PC-3 (cell line): ENCODE data around the gene VPS52.

ENCODE experiments used
- EZH2 ChIP-seq: fragments of 300-600 bp; sonication (generic); IDR thresholded peaks from one replicate; pipeline ENCODE4 v1.6.1; 2017; ENCODE audit warnings: antibody characterized with exemption, mild to moderate bottlenecking, low read length; ENCODE audit not compliant: unreplicated experiment
- TF ChIP-seq, protein P1 (sequence below): fragments of 300-600 bp; sonication (generic); conservative IDR thresholded peaks from 2 replicates; pipeline ENCODE4 v1.5.1; 2017; ENCODE audit warnings: antibody characterized with exemption, low read depth, mild to moderate bottlenecking, low read length

DNA sequence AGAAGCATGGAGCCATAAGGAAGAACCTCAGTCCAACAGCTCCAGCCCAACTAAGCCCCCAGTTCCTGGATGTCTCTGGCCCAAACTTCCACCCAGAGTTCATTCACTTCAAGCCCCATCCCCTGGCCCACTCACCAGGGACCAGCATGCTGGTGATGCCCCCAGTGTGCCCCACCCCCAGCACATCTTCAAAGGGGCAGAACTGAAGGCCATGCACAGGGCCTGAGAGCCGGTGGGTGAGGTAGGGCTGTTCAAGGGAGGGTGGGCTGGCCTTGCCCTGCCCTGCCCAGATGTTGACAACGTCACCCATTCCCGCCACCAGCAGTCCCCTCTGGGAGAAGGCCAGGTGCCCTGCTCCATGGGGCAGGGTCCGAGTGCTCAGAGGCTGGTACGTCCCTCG lies 8.9 kb upstream of the VPS52 start:
- TF ChIP-seq, protein P1, sequence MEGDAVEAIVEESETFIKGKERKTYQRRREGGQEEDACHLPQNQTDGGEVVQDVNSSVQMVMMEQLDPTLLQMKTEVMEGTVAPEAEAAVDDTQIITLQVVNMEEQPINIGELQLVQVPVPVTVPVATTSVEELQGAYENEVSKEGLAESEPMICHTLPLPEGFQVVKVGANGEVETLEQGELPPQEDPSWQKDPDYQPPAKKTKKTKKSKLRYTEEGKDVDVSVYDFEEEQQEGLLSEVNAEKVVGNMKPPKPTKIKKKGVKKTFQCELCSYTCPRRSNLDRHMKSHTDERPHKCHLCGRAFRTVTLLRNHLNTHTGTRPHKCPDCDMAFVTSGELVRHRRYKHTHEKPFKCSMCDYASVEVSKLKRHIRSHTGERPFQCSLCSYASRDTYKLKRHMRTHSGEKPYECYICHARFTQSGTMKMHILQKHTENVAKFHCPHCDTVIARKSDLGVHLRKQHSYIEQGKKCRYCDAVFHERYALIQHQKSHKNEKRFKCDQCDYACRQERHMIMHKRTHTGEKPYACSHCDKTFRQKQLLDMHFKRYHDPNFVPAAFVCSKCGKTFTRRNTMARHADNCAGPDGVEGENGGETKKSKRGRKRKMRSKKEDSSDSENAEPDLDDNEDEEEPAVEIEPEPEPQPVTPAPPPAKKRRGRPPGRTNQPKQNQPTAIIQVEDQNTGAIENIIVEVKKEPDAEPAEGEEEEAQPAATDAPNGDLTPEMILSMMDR = no peak
- TF ChIP-seq EZH2 = no peak
